Measurements from ENCODE around the gene THPO.
"Not testable (repeated sequence)": the region's sequence is repeated elsewhere in the genome, so short reads cannot be mapped to it uniquely, and the experiment has no call there.

Gene THPO

DNA sequence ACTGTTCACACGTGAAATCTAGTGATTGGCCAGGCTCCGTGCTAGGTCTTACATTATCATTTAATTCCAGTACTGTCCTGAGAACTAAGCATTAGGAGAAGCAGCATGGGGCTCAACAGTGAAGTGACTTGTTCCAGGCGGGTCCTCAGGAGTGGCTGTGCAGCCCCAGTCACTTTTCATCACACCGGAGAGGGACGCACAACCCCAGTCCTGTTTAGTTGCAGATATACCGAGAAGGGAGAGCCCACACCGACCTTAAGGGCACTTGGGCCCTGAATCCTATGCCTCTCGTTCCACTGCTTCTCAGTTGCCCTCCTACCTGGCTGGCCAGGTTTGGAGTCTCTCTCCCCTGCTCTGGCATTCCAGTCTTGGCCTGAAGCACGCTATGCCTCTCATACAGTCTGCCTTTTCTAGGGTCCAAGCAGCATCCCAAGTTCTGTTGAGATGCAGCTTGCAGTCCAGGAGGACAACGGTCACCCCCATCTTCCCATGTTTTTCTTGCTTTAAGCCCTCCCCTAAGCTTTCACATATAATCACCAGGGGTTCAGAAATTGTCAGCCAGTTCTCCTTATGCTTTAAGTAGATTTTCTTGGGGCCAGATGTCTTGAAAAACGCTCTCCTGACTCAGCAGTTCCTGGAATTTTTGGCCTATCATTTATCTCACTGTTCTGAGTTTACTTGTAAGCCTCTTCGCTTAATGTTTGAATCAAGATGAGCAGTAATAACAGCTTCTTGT, 30.5 kb downstream of the THPO start:
- DNase-seq = no peak

DNA sequence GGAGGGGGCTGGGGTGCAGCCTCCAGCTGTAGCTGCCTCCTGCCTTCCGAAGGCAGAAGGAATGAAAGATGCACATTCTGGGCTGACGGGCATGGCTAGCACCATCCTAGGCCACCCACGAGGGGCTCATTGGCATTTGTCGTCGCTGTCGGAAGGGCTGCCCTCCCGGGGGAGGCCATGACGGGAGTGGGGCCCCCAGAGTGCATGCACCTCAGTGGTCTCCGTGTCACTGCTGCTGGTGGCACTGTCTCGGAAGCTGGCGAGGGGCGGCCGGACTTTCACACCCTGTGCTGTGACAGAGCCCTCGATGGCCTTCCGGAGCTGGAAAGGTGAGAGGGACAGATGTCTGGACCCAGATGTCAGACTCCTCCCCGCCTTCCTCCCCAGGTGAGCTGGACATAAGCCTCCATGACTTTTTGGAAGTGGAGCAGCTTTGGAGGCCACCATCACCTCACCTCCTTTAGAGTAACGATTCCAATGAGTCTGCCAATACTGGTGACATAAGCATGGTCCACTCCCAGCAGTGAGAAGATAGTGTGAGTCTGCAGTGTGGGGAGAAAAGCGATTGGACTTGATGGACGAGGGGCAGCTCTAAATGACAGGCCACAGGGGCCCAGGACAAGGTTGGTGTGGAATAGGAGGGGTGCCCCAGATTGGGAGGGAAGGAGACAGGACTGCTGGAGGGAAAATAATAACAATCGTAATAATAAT, 31.4 kb downstream of the THPO start:
- DNase-seq = no peak

DNA sequence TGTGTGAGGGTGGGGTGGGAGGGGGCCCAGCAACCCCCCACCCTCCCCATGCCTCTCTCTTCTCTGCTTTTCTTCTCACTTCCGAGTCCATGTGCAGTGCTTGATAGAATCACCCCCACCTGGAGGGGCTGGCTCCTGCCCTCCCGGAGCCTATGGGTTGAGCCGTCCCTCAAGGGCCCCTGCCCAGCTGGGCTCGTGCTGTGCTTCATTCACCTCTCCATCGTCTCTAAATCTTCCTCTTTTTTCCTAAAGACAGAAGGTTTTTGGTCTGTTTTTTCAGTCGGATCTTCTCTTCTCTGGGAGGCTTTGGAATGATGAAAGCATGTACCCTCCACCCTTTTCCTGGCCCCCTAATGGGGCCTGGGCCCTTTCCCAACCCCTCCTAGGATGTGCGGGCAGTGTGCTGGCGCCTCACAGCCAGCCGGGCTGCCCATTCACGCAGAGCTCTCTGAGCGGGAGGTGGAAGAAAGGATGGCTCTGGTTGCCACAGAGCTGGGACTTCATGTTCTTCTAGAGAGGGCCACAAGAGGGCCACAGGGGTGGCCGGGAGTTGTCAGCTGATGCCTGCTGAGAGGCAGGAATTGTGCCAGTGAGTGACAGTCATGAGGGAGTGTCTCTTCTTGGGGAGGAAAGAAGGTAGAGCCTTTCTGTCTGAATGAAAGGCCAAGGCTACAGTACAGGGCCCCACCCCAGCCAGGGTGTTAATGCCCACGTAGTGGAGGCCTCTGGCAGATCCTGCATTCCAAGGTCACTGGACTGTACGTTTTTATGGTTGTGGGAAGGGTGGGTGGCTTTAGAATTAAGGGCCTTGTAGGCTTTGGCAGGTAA, 32.5 kb downstream of the THPO start:
- no peak for DNase-seq

DNA sequence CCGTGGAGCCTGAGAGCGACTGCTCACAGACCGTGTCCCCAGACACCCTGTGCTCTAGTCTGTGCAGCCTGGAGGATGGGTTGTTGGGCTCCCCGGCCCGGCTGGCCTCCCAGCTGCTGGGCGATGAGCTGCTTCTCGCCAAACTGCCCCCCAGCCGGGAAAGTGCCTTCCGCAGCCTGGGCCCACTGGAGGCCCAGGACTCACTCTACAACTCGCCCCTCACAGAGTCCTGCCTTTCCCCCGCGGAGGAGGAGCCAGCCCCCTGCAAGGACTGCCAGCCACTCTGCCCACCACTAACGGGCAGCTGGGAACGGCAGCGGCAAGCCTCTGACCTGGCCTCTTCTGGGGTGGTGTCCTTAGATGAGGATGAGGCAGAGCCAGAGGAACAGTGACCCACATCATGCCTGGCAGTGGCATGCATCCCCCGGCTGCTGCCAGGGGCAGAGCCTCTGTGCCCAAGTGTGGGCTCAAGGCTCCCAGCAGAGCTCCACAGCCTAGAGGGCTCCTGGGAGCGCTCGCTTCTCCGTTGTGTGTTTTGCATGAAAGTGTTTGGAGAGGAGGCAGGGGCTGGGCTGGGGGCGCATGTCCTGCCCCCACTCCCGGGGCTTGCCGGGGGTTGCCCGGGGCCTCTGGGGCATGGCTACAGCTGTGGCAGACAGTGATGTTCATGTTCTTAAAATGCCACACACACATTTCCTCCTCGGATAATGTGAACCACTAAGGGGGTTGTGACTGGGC, 33.3 kb downstream of the THPO start:
- no peak for DNase-seq

DNA sequence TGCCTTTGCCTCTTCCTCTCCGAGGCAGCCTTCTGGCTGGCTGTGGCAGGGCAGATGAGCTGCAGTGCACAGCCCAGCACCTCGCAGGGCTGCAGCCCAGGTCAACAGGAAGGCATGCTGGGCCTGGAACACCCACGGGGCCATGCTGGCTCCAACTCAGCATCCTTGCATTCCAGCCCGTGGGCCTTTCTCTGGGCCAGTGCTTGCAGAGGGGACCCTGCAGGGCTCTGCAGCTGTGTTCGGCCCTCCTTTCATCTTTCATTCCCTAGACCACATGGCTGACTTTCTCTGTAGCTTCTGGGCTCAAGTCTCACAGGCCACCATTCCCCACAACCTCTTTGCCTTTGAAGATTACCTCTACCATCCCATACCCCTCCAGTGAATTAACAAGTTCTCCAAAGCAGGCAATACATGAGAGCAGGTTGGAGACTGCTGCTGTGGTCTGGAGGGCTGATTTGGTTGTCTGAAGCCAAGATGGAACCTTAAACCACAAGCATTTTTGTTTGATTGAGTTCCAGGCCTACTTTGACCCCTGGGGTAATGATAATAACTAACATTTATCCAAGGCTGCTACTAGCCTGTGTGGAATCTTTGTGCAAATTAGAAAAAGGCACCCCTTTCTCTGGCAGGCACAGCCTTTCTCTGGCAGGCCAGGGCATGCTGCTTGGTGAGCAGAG, 34.7 kb downstream of the THPO start:
- no peak for DNase-seq

DNA sequence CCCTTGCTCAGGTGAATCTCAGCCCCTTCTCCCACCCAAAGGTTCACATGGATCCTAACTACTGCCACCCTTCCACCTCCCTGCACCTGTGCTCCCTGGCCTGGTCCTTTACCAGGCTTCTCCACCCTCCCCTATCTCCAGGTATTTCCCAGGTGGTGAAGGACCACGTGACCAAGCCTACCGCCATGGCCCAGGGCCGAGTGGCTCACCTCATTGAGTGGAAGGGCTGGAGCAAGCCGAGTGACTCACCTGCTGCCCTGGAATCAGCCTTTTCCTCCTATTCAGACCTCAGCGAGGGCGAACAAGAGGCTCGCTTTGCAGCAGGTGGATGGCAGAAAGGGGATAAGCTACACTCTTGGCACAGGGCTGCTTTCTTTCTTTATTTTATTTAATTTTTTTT, 36.1 kb downstream of the THPO start:
- no peak for DNase-seq

DNA sequence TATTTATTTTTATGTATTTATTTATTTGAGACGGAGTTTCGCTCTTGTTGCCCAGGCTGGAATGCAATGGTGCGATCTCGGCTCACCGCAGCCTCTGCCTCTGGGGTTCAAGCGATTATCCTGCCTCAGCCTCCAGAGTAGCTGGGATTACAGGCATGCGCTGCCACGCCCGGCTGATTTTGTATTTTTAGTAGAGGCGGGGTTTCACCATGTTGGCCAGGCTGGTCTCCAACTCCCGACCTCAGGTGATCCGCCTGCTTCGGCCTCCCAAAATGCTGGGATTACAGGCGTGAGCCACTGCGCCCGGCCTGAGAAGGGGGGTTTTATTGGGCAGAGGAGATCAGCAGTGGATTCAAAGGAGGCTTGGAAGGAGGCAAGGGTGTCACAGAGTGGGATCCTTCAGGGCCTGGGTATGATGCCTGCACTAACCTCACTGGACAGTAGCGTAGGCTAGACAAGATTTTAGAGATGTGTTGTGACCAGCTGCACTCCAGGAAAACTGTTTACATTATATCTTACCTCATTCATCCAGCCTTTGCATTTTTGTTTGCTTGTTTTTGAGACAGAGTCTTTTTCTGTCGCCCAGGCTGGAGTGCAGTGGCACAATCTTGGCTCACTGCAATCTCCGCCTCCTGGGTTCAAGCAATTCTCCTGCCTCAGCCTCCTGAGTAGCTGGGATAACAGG, 38.4 kb downstream of the THPO start:
- DNase-seq = not testable (repeated sequence)

DNA sequence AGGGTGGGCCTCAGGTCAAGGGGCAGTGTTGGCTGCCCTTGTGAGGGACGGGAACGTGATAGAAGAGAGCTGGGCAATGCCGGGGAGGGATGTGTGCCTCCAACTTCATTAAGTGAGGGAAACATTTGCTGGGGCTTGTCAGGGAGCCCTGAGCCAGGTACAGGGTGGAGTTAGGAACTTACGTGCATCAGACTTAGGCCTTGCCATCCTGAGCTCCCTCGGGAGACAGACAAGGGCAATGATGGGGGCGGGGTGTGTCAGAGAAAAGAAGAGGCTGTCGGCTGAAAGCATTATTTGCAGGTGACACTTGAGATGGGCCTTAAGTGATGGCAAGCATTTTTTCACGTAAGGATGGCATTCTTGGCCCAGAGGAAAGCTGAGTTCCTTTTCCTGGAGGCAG, 39.0 kb downstream of the THPO start:
- DNase-seq = no peak

DNA sequence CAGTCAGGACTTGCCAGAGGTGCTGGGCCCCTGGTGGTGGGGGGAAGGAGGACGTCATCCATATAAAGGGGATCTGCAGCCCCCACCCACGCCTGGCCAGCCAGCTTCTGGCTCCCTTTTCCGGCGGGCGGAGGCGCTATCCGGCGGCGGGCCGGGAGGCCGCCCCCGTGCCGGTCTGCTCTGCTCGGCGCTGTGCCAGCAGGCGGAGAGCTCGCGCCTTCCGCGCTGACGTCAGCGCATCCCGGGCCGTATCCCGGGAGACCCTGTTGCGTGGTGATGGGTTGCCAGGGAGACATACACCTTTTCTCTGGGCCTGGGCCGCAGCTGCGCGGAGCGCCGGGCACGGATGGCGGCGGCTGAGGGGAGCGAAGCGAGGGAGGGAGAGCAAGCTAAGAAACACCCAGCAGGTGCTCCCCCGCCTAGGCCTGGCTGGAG, 39.5 kb downstream of the THPO start:
- DNase-seq = no peak

DNA sequence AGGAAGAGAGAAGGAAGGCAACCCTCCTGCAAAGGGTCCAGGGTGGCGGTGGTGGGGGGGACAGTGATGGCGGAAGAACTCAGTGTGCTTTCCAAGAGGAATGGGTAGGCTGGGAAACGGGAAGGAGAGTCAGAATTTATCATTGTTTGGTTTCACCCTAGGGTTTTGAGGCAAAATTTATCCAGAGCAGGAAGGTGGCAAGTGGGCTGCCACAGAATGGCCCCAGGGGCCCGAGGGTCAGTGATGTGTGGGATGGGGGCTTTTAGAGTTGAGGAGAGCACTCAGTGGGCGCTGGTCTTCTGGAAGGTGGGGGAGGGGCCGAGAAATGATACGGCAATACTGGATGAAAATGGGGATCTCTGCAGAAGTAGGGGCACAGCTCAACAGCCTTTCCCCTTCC, 40.0 kb downstream of the THPO start:
- no peak for DNase-seq

DNA sequence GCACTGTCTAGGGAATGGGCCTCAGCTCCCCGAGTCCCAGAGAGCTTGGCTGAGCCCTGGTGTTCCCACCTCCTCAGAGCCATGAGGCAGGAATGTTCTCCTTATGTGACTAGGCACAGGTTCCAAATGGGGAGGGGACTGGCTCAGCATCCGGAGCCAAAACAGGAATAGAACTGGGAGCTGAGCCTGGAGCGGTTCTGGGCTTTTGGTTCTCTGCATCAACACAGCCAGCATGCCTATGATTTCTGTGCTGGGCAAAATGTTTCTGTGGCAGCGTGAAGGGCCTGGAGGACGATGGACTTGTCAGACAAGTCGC, 40.6 kb downstream of the THPO start, which contains the start of gene FAM131A:
Gene FAM131A, plus strand, starts transcription at position 202 of the 316 bp plus-strand sequence. Its CDS starts 31 bp downstream, at position 233.
- DNase-seq = no peak

DNA sequence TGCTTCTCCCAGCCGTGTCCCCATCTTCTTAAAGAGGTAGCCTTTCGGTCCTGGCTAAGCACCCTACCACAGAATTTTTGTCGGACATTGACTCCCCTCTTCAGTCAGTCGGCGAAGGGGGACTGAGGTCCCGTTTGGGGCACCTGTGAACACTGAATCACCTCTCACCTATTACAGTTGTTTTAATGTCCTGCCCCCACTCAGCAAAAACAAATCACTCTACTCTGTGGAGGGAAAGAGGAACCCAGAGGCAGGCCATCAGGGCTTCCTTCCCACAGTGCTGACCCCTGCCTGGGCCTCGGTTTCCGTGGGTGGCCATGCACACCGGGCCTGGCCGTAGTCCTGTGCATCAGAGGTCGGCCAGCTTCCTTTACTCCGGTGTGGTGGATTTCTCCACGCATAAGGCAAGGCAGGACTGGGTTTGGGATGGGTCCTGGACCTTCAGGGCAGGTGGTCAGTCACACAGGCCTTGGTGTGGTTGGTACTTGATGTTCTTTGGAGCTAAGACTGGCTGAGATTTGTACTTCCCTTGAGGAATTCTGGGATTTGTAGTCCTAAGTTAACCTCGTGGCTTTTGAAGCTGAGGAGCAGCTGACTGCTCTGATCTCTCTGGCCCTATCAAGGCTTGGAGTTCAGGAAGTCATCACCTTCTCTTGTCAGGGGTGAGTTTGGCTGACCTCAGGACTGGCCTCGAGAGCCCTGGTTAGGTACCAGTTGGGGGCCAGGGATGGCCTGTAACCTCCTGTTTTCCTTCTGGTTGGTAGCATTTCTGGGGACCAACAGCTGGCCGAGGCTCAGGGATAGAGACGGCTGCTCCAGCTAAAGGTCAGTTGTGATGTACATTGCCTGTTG, 41.2 kb downstream of the THPO start:
- DNase-seq = no peak

DNA sequence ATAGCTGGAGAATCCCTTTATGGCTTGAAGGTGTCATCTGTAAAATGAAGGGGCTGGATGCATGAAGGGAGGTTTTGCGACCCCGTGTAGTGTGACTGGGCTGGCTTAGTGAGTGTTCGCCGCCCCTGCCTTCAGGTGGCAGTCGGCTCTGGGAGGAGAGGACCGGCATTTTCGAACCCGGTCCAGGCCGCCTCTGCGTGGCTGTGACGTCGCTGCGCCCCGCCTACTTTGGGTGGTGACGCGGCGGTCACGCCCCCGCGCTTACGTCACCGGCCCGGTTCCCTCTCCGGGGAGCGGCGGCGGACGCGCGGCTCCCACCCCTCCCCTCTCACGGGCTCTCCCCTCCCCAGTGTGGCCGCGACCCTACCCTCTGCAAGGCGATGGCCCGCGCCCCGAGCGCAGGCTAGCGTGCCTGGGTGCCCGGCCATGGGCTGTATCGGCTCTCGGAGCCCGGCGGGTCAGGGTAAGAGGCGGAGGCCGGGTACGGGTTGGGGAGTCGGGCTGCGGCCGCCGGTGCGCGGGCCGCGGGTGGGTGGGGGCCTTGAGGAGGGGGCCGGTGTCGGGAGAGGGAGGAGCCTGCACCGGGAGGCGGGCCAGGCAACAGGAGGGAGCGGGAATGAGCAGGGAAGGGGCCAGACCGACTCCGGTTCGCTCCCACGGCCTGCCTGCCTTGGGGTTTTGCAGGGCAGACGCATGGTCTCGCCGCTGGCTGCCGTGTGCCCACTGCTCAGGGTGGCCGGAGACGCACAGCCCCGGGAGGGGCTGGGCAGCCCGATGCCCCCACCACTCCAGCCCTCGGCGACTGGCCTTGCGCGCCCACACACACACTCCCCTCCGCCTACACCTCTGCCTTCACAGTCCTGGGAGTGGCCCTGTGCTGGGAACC, 42.1 kb downstream of the THPO start:
- peak; percentile 89 for DNase-seq

DNA sequence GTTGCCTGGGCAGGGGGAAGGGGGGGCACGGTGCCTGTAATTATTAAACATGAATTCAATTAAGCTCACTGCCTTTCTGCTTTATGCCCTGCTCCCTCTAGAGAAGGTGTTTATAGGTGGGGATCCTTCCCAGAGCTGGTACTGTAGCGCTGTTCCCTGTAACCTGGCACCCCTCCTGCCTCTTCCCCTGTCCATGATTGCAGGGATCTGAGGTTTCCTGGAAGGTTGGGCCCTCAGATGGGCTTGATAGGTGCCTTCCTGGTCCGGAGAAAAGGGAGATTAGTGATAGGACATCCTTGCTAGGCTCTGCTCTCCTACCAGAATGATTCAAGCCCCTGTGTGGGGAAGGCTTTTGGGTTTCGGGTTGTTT, 42.7 kb downstream of the THPO start:
- no peak for DNase-seq

DNA sequence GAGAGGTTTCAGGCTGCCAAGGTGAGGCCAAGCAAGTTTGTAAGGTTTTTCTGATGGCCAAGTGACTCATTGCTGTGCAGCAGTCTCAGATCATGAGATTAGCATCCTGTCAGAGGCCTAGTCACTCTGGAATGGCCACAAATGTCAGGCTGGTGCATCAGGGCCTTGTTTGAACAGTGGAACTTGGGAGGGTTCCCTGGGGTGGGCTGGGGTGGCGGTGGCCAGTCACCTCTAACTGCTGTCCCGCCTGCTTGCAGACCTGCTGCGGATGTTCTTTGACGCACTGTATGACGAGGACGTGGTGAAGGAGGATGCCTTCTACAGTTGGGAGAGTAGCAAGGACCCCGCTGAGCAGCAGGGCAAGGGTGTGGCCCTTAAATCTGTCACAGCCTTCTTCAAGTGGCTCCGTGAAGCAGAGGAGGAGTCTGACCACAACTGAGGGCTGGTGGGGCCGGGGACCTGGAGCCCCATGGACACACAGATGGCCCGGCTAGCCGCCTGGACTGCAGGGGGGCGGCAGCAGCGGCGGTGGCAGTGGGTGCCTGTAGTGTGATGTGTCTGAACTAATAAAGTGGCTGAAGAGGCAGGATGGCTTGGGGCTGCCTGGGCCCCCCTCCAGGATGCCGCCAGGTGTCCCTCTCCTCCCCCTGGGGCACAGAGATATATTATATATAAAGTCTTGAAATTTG, 43.4 kb downstream of the THPO start:
- peak; percentile 32 for DNase-seq

DNA sequence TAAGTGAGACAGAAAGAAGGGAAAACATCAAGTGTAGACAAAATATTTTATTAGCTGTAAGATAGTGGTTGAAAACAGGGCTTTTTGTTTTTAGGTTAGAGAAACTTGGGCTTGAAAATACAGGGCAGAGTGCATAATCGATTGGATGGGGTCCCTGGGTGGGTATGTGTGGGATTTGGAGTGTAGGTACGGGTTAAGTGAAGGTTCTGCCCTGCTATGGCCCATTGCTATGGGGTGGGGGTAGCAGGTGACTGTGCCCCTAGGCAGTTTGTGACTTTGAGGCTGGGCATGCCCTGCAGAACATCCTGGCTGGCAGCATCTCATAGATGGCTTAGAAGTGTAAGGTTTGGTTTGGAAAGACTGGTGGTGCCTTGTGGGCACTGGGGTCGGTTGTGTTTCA, 44.3 kb downstream of the THPO start:
- no peak for DNase-seq

DNA sequence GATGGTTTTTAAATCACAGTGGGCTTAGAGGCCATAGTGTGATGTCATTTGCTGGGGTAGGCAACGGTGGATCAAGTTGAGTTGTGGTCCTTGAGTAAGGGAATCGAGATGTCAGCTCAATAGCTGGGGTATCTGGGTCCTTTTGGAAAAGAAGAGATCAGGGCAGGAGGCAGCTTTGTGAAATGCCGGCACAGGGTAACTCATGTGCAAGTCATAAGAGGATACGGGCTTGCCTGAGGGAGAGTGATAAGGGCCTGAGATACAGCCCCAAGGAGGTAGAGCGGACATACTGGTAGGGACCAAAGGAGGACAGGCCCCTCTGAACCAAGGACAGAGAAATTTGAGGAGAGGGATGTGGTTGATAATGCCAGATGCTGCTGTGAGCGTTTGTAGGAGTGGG, 44.8 kb downstream of the THPO start:
- DNase-seq = no peak

DNA sequence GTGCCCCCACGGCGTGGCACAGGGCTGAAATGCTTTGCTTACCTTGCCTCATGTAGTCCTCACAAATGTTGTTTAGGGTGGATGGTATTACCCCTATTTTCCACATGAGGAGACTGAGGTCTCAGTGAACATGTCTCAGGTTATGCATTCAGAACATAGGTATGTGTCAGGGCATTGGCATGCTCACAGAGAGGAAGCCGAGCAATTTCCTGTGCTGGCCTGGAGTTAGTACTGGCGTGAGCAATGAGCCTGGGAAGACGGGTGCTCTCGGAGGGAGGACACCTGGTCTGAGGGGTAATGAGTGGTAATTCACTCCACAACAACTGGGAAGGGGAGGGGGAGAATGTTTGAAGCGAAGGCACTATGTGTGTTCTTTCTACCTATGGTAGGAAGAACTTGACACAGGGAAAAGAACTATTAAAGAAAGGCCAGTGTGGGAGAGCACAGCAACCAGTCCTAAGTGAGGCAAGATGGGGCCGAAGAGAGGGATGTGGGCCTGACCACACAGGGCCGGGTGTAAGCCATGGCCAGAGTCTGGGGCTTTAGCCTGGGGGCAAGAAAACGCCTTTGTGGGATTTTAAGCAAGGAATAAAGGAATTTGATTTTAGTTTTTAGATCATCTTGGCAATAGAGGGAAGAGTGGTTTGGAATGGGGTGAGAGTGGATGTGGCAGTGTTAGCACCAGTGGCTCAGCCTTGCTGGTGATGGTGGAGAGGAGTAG, 45.5 kb downstream of the THPO start:
- DNase-seq = no peak

DNA sequence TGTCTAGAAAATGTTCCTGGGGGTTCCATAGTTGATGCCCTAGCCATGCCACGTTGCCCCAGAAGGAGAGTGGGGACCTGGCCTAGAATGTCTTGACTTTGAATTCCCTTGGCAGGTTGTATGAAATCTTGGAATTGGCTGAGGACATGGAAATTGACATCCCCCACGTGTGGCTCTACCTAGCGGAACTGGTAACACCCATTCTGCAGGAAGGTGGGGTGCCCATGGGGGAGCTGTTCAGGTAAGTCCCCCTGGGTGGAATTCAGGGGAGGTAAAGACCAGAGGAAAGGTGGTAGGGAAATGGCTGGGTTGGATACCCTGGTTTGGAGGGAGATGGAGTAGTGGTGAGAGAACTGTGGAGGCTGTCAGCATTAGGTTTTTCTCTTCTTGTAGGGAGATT, 49.5 kb downstream of the THPO start:
- no peak for DNase-seq
